GM12875 (cell line): ENCODE data around the gene IQCN.
"Not testable (repeated sequence)": the region's sequence is repeated elsewhere in the genome, so short reads cannot be mapped to it uniquely, and the experiment has no call there.

Experiments
- H3K4me3 ChIP-seq: one replicate; pipeline ENCODE4 v1.5.1; 2011; ENCODE audit warnings: low read depth, low read length, control low read depth
- CTCF ChIP-seq: IDR thresholded peaks from 2 replicates; pipeline ENCODE4 v1.5.1; 2011; ENCODE audit warnings: low read depth, mild to moderate bottlenecking, control low read depth, inconsistent platforms, low read length, moderate library complexity, borderline replicate concordance; ENCODE audit not compliant: insufficient read depth

The IQCN gene

GRCh38 chr19:18214779-18215433 lies 59.3 kb downstream of the IQCN start:
- no peak overlapping the region for H3K4me3 ChIP-seq
- TF ChIP-seq CTCF = no peak

- no peak overlapping the region for H3K4me3 ChIP-seq
- no peak for TF ChIP-seq CTCF
Observed at GRCh38 chr19:18211683-18212082, 62.6 kb downstream of the IQCN start.

GRCh38 chr19:18209912-18210311 lies 64.3 kb downstream of the IQCN start:
- not testable (repeated sequence) for H3K4me3 ChIP-seq

GRCh38 chr19:18208098-18208951 lies 65.9 kb downstream of the IQCN start:
- peak; percentile 79 for TF ChIP-seq CTCF

More at GRCh38 chr19:18208098-18208951, 65.9 kb downstream of the IQCN start:
- no peak overlapping the region for H3K4me3 ChIP-seq
